Ovary (tissue), 9 donors: ENCODE results near the gene PLEKHS1. TPM values are rescaled to one million over a fixed set of nuclear protein-coding genes. Genes with fewer than 3 reads are reported as not detected.

Experiments
- DNase-seq, 5 donors: peaks; one replicate each; pipeline ENCODE4 v3.0.0-alpha.2; 2019 to 2020
- H3K27ac ChIP-seq, 2 donors: fragments of 200-600 bp; one replicate each; pipeline versions ENCODE4 v1.5.1 to v1.8.0; 2019 to 2022
- H3K27me3 ChIP-seq: fragments of 200-600 bp; one replicate; pipeline ENCODE4 v1.8.0; 2022
- H3K36me3 ChIP-seq: fragments of 200-600 bp; sonication (generic); one replicate; pipeline ENCODE4 v1.5.1; 2019
- H3K4me1 ChIP-seq: one replicate; pipeline ENCODE4 v1.8.1; 2013; ENCODE audit warnings: mild to moderate bottlenecking, moderate library complexity; ENCODE audit not compliant: insufficient read depth
- H3K4me3 ChIP-seq: fragments of 200-600 bp; sonication (generic); one replicate; pipeline ENCODE4 v1.5.1; 2017
- H3K9me3 ChIP-seq, 2 donors: fragments of 200-600 bp in 1 of 2; sonication (generic) in 1 of 2; one replicate each; pipeline versions ENCODE4 v1.5.1 to v1.8.1; 2013 to 2019; ENCODE audit warnings: mild to moderate bottlenecking in 1 of 2, moderate library complexity in 1 of 2
- CTCF ChIP-seq, 3 donors: fragments of 450-650 bp in 2 of 3; fragments of 200-600 bp in 1 of 3; IDR thresholded peaks; one replicate each; pipeline versions ENCODE4 v1.5.1 to v1.8.0; 2016 to 2022; ENCODE audit warnings: antibody characterized with exemption in 3 of 3, mild to moderate bottlenecking in 1 of 3
- EP300 ChIP-seq: sonication (generic); formaldehyde crosslinking; IDR thresholded peaks from one replicate; pipeline ENCODE4 v1.6.1; 2017; ENCODE audit warnings: antibody characterized with exemption
- POLR2A ChIP-seq: fragments of 450-650 bp; IDR thresholded peaks from one replicate; pipeline ENCODE4 v1.6.1; 2017; ENCODE audit warnings: antibody characterized with exemption, mild to moderate bottlenecking, moderate library complexity
- WGBS, 3 donors: extraction: QIAGEN DNeasy Blood & Tissue Kit in 1 of 3; methylation state at CpG; one replicate each; pipeline versions ENCODE4 v1.1.5 to v1.1.7; 2013 to 2017; 5-methylcytosine and 5-hydroxymethylcytosine counted together
- intact Hi-C, 4 donors: fragments of 100-400 bp; cut with DNase I; formaldehyde crosslinking; loops; one replicate each; pipeline versions ENCODE4 v1.11.0 to v1.15.1; 2022 to 2023
- polyA plus RNA-seq, 2 donors: library from polyadenylated mRNA; stranded (reverse); fragments of 200-250 nt in 1 of 2; fragments of 350-450 nt in 1 of 2; fragmentation: Illumina TruSeq in 1 of 2; extraction: RNeasy Lipid Tissue Mini Kit (QIAGEN cat#74804) in 1 of 2; gene quantifications; one replicate each; pipeline ENCODE4 v1.2.3, GENCODE V29; 2013 to 2014
- total RNA-seq, 7 donors: library from RNA; depleted of rRNA in 2 of 7; stranded (reverse); fragments of >200 nt in 2 of 7; fragmentation: NEBNext Ultra II Directional in 3 of 7; extraction: Animal tissue kit (Norgen Biotek cat#: 25700) in 3 of 7; gene quantifications; one replicate each; pipeline versions ENCODE4 v1.1.0 to v1.2.4, GENCODE V29; 2016 to 2023
- donor health status: DM: no; HTN: no; CAD: no; lungs with moderate emphysema.
- donor health status: DM: no; HTN: no; CAD: no.
- donor health status: Bipolar disorder and iron deficiency.
- donor health status: DM: yes; HTN: yes; CAD: no.
- donor health status: DM: no; HTN: no; CAD: no.
- donor health status: DM: yes; HTN: yes; CAD: no.

Gene PLEKHS1
- total and polyA plus RNA-seq, 9 donors = 0.01 to 5.7 (median 0.15) TPM; not detected in 2

DNA sequence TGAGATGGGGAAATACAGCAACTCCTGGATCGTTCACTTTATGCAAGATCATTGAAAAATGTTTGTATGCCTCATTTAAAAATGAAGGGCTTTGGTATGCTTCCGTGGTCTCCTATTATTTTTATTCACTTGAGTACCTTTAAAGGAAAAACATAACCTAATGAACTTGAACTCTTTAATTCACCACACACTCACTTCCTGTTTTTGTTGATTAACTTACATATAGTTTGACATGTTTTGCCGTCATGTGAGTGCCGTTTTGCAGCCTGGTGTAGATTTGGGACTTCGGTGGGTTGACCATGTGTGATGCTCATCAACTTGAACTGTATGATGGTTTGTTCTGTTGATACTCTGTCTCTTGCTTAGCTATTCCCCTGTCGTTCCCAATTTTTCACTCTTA, 42.8 kb upstream of the PLEKHS1 start:
- 85 to 92% (median 89%) methylated on average over 6 of the region's 6 CpGs for WGBS, 3 donors
- no peak for TF ChIP-seq POLR2A
- TF ChIP-seq EP300 = no peak
- Histone ChIP-seq H3K36me3 (no peaks in the 10 kb centered on the region), H3K4me1 (peaks cover 6% of the 10 kb centered on the region), H3K27ac (no peak overlapping the region), H3K4me3 (no peak overlapping the region), H3K27me3 (no peaks in the 10 kb centered on the region), H3K9me3 (no peaks in the 10 kb centered on the region)
- no peak for DNase-seq
- intact Hi-C loops = loop anchor here in 1 of 4 donors (10.0 kb wide), 1 partner anchor 396 kb away; no protein-coding TSS in a partner anchor

- TF ChIP-seq POLR2A (no peak), CTCF (IDR thresholded peaks at IDR 0.05) (no peak), EP300 (no peak)
- no peak overlapping the region for H3K27ac ChIP-seq
- DNase-seq = no peak
- no peak overlapping the region for H3K4me3 ChIP-seq
- H3K27me3 ChIP-seq = no peaks in the 10 kb centered on the region
- intact Hi-C loops = loop anchor here in 1 of 4 donors (10.0 kb wide), 1 partner anchor 395 kb away; no protein-coding TSS in a partner anchor
- H3K9me3 ChIP-seq = no peaks in the 10 kb centered on the region
- WGBS, 3 donors = 66 to 71% (median 69%) methylated on average over 8 of the region's 8 CpGs
- no peaks in the 10 kb centered on the region for H3K36me3 ChIP-seq
- H3K4me1 ChIP-seq = peaks cover 6% of the 10 kb centered on the region
Observed at GRCh38 chr10:113709221-113709838, 42.2 kb upstream of the PLEKHS1 start.

GRCh38 chr10:113711142-113711541, 40.3 kb upstream of the PLEKHS1 start:
- no peaks in the 10 kb centered on the region for H3K36me3 ChIP-seq
- no peak for TF ChIP-seq POLR2A
- no peak for TF ChIP-seq EP300
- no peak for TF ChIP-seq CTCF (IDR thresholded peaks at IDR 0.05)
- no peak overlapping the region for H3K4me3 ChIP-seq
- no peaks in the 10 kb centered on the region for H3K9me3 ChIP-seq
- 45 to 49% (median 45%) methylated on average over 2 of the region's 2 CpGs for WGBS, 3 donors
- intact Hi-C loops = no loop called here
- H3K27me3 ChIP-seq = no peaks in the 10 kb centered on the region
- H3K27ac ChIP-seq = no peak overlapping the region
- peaks cover 2% of the 10 kb centered on the region for H3K4me1 ChIP-seq
- no peak for DNase-seq

GRCh38 chr10:113712024-113712423, 39.5 kb upstream of the PLEKHS1 start:
- WGBS, 3 donors = 85 to 89% (median 87%) methylated on average over 3 of the region's 3 CpGs
- H3K9me3 ChIP-seq = no peaks in the 10 kb centered on the region
- no peak for DNase-seq
- TF ChIP-seq EP300 = no peak
- no peak for TF ChIP-seq POLR2A
- TF ChIP-seq CTCF (IDR thresholded peaks at IDR 0.05) = no peak
- H3K4me1 ChIP-seq = peaks cover 2% of the 10 kb centered on the region
- H3K36me3 ChIP-seq = no peaks in the 10 kb centered on the region
- H3K4me3 ChIP-seq = no peak overlapping the region
- intact Hi-C loops = no loop called here
- no peaks in the 10 kb centered on the region for H3K27me3 ChIP-seq
- no peak overlapping the region for H3K27ac ChIP-seq
